HG03575 (cell line): ENCODE data around the gene RYR3.

Source experiments
- ATAC-seq: cut with Tn5 transposase; IDR thresholded peaks from one replicate; pipeline ENCODE4 v1.9.1; 2021; ENCODE audit not compliant: unreplicated experiment, insufficient number of reproducible peaks, low FRiP score; ENCODE audit errors: extremely low read depth

Gene RYR3

DNA sequence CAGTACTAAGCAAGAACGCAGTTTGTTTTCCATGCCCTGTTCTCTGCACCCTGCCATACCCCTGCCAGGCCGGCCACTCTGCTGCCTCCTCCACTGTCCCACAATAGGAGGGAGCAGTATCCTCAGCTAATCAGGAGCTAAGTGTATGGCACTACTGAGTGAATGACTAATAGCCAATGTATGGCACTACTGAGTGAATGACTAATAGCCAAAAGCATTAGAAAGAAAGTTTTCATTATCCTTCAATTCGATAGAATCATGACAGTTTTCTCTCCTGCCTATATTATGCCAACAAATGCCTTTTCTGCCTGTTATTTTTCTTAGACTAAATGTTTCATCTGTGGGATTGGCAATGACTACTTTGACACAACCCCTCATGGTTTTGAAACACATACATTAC is 550.0 kb downstream of the RYR3 start:
- ATAC-seq = no peak

- ATAC-seq = no peak
These were observed 553.8 kb downstream of the RYR3 start for GRCh38 chr15:33864360-33865075.

GRCh38 chr15:33865416-33865815 is 554.6 kb downstream of the RYR3 start:
- ATAC-seq = no peak

GRCh38 chr15:33866101-33866737 is 555.5 kb downstream of the RYR3 start:
- ATAC-seq = no peak

- no peak for ATAC-seq
These were observed 561.2 kb downstream of the RYR3 start for GRCh38 chr15:33871980-33872379.

- ATAC-seq = no peak
These were observed 561.8 kb downstream of the RYR3 start for GRCh38 chr15:33872416-33873106.

DNA sequence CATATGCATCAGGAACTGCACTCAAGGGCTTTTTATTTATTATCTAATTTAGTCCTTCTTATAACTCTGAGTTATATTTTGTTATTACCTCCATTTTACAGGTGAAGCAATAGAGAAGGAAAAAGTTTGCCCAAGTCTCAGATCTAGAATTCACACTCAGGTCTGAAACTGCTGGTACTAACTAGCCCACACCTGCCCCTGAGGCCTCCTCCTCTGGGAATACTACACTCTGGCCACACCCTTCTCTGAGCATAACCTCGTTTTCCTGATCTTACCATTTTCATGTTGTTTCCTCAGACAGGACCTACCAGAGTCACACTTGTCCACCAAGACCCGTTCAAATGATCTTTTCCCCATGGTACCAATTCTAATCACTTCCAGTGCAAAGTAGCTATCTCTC is 563.4 kb downstream of the RYR3 start:
- no peak for ATAC-seq

- ATAC-seq = no peak
These were observed 572.2 kb downstream of the RYR3 start for GRCh38 chr15:33882921-33883320.

GRCh38 chr15:33888176-33888575 is 577.4 kb downstream of the RYR3 start:
- no peak for ATAC-seq

DNA sequence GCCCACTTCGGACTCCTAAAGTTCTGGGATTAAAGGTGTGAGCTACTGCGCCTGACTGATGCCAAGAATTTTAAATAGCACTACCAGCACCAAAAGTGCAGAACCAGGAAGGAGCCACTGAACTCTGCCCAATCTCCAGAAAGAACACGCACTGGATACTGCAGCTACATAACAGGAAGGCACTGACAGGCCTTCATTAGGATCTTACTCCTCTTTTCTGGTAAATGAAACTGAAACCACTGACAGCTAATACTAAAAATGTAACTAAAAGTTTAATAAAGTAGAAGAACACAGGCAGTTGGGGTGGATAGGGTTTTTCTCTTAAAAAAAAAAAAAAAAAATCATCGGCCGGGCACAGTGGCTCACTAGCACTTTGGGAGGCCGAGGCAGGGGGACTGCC is 583.4 kb downstream of the RYR3 start:
- no peak for ATAC-seq

DNA sequence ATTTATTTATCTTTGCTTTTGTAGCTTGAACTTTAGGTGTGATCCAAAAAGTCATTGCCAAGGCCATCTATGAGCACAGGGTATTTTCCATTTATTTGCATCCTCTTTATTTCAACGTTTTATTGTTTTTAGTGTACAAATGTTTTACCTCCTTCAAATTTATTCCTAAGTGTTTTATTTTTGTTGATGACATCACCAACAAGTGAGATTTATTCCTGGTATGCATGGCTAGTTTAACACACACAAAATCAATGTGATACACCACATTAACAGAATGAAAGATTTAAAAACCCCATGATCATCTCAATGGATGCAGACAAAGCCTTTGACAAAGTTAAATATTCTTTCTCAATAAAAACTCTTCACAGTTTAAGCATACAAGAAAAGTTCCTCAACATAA is 591.3 kb downstream of the RYR3 start:
- ATAC-seq = no peak

- no peak for ATAC-seq
These were observed 592.9 kb downstream of the RYR3 start for GRCh38 chr15:33903661-33904060.

DNA sequence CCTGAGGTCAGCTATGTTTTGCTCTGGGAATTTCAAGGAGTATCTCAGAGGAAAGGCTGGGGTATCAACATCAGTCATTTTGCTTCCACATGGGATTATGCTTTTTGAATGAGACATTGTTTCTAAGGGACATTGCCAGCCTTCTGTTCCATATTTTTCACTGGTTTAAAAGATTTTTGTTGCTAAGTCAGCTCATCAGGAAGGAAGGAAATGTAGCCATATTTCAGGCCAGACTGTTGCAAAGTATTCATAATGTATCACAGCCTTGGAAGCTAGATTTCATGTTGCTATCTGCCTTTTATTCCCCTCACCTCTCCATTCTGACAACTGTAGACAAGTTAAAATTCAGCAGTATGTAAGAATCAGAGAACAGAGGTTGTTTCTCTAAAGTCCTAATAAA is 596.6 kb downstream of the RYR3 start:
- no peak for ATAC-seq

- no peak for ATAC-seq
These were observed 597.6 kb downstream of the RYR3 start for GRCh38 chr15:33908406-33908805.

DNA sequence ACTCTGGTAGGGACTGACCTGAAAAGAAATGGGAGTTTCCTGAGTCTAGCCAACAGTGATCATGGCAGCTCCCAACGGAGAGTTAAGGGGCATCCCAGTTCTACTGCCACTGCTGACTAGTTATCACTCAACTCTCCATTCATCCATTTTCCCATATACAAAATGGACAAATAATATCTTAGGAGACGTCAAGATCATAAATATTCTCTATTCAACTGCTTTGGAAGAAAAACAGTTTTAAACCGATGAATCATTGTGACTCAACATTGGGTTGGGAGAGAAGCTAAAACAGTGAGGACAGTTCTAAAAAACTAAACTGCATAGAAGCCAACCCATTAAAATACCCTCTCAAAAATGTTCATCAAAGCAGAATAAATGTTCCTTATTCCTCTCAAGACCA is 600.0 kb downstream of the RYR3 start:
- no peak for ATAC-seq

DNA sequence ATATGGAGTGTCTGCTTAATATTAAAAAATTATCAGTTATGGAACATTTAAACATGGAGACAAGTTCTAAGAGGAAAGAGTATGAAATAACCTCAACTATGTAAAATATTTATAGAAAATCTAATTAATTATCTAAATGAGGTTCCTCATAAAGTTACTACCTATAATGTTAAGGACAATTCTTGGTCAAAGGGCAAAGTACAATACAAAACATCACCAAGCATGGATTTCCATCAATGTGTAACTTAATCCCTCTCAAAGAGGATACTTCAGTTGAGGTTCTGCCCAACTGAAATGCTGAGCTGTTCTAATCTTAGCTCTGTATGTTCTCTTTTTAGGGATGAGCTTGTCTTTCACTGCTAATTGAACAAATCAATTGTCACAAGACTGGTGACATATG is 601.6 kb downstream of the RYR3 start:
- ATAC-seq = no peak

DNA sequence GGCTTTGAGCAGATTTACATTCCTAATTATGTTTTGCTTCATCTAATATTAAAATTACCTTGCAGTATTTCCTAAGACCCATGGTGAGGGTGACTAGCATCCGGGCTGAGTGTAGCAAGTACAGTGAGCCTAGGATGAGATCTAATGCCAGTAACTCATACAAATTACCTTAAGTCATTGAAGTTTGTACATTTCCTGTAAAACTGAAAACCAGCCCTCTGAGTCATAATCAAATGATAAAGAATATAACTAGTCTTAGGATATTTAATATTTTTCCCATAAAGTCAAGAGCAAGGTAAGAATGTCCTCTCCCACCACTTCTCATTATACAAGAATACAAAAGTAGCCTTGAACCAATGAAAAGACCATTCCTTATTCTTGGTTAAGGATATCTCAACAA is 602.7 kb downstream of the RYR3 start:
- no peak for ATAC-seq
